ENCODE results near the gene ARPC1A. TPM values are rescaled to one million over a fixed set of nuclear protein-coding genes. Genes with fewer than 3 reads are reported as not detected.
"Not testable (repeated sequence)": the region's sequence is repeated elsewhere in the genome, so short reads cannot be mapped to it uniquely, and the experiment has no call there.

Gene ARPC1A
- total RNA-seq, 2 donors from 2014 or later: 108 to 117 TPM

DNA sequence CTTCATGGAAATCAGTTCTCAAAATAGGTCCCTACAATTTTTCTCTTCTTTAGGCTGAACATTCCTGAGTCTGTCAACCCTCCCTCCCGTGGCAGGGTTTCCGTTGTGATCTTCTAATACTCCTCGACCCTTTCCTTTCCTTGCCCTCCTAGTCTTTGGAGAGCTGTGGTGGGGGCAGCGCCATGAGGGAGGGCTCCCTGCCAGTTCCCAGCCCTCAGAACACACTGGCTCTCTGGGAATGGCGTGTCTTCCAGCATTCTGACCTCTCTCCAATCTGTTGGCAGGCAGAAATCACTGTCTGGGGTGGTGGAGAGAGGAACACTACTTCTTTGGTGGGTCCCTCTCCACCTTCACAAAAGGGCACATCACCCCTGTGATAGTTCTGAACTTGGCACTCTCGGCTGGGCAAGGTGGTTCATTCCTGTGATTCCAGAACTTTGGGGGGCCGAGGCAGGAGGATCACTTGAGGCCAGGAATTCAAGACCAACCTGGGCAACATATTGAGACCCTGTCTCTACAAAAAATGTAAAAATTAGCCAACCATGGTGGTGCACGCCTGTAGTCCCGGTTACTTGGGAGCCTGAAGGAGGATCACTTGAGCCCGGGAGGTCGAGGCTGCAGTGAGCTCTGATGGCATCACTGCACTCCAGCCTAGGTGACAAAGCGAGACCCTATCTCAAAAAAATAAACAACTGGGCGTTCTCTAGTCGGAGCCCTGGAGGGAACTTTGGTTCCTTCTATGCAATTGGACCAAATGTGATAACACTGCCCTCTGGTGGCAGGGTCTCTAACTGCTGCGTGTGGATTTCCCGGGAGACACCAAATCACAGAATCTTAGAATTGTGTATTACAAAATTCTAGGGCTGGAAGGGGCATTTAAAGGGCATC is 13.1 kb upstream of the ARPC1A start:
- H3K9me3 ChIP-seq: peaks cover 0 to 9% of the 10 kb centered on the region in 2 donors
- H3K27ac ChIP-seq: no peak overlapping the region
- no peaks in the 10 kb centered on the region for H3K27me3 ChIP-seq
- H3K4me1 ChIP-seq: peaks cover 0 to 6% of the 10 kb centered on the region in 2 donors
- no peaks in the 10 kb centered on the region for H3K36me3 ChIP-seq
- peak; percentile 78 for DNase-seq (ENCODE audit: low spot score)
- TF ChIP-seq, protein P1, sequence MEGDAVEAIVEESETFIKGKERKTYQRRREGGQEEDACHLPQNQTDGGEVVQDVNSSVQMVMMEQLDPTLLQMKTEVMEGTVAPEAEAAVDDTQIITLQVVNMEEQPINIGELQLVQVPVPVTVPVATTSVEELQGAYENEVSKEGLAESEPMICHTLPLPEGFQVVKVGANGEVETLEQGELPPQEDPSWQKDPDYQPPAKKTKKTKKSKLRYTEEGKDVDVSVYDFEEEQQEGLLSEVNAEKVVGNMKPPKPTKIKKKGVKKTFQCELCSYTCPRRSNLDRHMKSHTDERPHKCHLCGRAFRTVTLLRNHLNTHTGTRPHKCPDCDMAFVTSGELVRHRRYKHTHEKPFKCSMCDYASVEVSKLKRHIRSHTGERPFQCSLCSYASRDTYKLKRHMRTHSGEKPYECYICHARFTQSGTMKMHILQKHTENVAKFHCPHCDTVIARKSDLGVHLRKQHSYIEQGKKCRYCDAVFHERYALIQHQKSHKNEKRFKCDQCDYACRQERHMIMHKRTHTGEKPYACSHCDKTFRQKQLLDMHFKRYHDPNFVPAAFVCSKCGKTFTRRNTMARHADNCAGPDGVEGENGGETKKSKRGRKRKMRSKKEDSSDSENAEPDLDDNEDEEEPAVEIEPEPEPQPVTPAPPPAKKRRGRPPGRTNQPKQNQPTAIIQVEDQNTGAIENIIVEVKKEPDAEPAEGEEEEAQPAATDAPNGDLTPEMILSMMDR (IDR thresholded peaks at IDR 0.05): peak; percentile 85 to 94
- H3K4me3 ChIP-seq: no peak overlapping the region

DNA sequence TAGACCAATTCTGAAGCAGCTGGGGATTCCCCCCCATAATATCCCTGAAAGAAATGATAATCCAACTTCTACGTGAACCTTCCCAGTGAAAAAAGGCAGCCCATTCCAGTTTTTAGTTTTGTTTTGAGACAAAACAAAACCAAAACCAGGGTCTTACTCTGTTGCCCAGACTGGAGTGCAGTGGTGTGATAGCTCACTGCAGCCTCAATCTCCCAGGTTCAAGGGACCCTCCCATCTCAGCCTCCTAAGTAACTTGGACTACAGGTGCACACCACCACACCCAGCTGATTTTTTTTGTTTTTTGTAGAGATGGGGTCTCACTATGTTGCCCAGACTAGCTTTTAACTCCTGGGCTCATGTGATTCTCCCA is 12.5 kb upstream of the ARPC1A start:
- peaks cover 0 to 9% of the 10 kb centered on the region in 2 donors for H3K9me3 ChIP-seq
- no peak for DNase-seq (ENCODE audit: low spot score)
- H3K4me1 ChIP-seq: peaks cover 0 to 6% of the 10 kb centered on the region in 2 donors
- H3K4me3 ChIP-seq: no peak overlapping the region
- no peaks in the 10 kb centered on the region for H3K36me3 ChIP-seq
- TF ChIP-seq, protein P1 (IDR thresholded peaks at IDR 0.05): peak; percentile 8 to 20
- no peaks in the 10 kb centered on the region for H3K27me3 ChIP-seq
- H3K27ac ChIP-seq: no peak overlapping the region

DNA sequence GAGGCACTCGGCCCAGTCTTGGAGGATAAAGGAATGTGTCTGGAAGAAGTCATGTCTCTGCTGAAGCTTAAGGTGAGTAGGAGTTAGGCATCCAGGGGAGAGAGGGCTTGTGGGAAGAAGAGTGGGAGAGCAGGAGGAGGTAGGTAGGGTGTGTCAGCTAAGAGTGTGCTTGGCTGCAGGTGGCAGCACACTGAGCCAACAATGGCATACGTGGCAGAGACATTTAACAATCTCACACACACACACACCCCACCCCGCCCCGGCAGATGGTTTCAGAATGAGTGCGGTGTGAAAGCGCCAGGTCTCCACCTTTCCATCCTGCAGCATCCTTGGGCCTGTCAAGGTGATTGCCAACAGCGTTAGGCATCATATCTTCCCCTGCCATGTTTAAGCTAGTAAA is 11.2 kb upstream of the ARPC1A start:
- H3K9me3 ChIP-seq: peaks cover 0 to 9% of the 10 kb centered on the region in 2 donors
- H3K27ac ChIP-seq: no peak overlapping the region
- H3K36me3 ChIP-seq: no peaks in the 10 kb centered on the region
- no peak for DNase-seq (ENCODE audit: low spot score)
- TF ChIP-seq, protein P1 (IDR thresholded peaks at IDR 0.05): no peak
- H3K4me3 ChIP-seq: no peak overlapping the region
- H3K27me3 ChIP-seq: no peaks in the 10 kb centered on the region
- H3K4me1 ChIP-seq: peaks cover 0 to 6% of the 10 kb centered on the region in 2 donors

DNA sequence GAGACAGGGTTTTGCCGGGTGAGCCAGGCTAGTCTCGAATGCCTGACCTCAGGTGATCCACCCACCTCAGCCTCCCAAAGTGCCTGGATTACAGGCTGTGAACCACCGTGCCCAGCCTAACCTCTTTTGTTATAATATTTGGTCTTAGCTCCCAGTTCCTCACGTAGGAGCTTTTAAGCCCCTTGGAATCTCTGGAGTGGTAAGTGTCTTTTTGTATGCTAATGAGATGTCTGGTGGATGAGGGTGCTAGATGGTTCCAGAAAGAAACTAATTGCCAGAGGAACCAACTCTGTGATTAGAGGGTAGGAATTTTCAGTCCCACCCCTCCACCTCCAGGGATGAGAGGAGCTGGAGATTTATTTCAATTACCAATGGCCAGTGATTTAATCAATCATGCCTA is 5.3 kb upstream of the ARPC1A start:
- TF ChIP-seq, protein P1 (IDR thresholded peaks at IDR 0.05): no peak
- DNase-seq (ENCODE audit: low spot score): no peak
- H3K27ac ChIP-seq: no peak overlapping the region
- no peaks in the 10 kb centered on the region for H3K9me3 ChIP-seq
- no peak overlapping the region for H3K4me3 ChIP-seq
- H3K27me3 ChIP-seq: no peaks in the 10 kb centered on the region
- H3K36me3 ChIP-seq: no peaks in the 10 kb centered on the region
- peaks cover 0 to 9% of the 10 kb centered on the region in 2 donors for H3K4me1 ChIP-seq

DNA sequence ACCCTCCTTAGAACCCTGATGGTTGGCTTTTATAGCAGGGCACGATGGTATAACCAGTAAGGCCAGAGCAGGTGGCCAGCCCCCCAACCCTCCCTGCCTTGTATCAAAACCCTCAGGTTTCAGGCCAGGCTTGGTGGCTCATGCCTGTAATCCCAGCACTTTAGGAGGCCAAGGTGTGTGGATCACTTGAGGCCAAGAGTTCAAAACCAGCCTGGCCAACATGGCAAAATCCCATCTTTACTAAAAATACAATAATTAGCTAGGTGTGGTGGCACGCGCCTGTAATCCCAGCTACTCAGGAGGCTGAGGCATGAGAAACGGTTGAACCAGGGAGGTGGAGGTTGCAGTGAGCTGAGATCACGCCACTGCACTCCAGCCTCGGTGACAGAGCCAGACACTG is 3.0 kb upstream of the ARPC1A start:
- H3K4me3 ChIP-seq; H3K36me3 ChIP-seq; H3K9me3 ChIP-seq; H3K27me3 ChIP-seq; H3K27ac ChIP-seq; DNase-seq (ENCODE audit: low spot score): not testable (repeated sequence)
- H3K4me1 ChIP-seq: peaks cover 0 to 23% of the 10 kb centered on the region in 2 donors

DNA sequence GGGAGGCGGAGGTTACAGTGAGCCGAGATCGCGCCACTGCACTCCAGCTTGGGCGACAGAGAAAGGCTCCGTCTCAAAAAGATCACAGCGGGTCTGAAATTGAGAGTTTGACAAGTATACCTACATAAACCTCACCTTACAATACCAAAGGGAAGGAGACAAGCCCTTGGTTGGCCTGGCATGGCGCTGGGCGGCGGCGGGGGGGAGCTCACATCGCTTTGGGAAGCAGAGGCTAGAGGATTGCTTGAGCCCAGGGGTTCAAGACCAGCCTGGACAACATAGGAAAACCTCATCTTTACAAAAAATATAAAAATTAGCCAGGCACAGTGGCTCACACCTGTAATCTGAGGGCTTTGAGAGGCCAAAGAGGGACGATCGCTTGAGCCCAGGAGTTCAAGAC is 1.1 kb upstream of the ARPC1A start:
- Histone ChIP-seq H3K4me3 (no peak overlapping the region), H3K4me1 (peaks cover 0 to 39% of the 10 kb centered on the region in 2 donors), H3K27ac (no peak overlapping the region), H3K9me3 (no peaks in the 10 kb centered on the region), H3K27me3 (no peaks in the 10 kb centered on the region), H3K36me3 (no peaks in the 10 kb centered on the region)
- TF ChIP-seq, protein P1 (IDR thresholded peaks at IDR 0.05): no peak
- DNase-seq (ENCODE audit: low spot score): no peak

All from right atrium auricular region (tissue), 2 donors.